Activated T-helper 9 cell treated with anti-CD3 and anti-CD28 coated beads, Interleukin-2, amount 50 U/mL, for 16 hours (primary cell): Measurements from ENCODE around the gene GALT.

ENCODE experiments used
- DNase-seq: peaks from one replicate; pipeline ENCODE4 v3.0.0-alpha.2; 2020; ENCODE audit warnings: low read depth

Gene GALT

DNA sequence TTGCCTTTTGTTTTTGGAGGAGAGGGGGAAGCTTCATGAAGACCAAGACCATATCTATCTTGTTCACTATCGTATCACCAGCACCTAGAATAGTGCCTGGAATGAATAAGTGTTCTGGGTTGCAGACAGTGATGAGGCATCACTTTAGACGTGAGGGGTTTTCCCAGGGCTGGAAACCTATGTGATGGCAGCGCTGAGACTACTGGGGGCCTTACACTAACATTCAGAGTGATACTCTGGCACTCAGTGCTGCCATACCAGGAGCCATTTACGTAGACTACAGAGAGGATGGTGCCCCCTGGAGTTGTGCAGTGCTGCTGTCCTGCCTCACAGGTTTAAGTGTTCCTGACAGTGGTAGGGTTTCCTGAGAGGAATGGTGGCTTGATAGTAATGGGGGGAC, 37.7 kb downstream of the GALT start:
- no peak for DNase-seq

DNA sequence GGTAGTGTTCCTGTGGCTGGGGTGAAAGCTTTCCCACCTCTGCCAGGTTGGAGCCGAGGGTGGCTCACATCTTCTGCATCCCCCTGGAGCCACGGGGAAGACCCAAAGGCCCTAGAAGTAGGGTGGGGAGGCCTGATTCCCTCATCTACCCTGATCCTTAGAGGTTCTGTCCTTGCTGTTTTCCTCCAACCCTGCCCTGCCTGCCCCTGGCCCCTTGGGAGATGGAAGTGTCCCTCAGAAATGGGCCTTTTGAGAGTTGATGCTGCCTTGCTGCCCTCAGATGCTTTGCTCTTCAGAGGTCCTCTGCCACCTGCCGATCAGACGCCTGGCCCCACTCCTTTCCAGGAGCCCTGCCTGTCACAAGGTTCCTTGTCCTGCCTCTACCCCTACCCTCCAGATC, 38.3 kb downstream of the GALT start:
- no peak for DNase-seq

DNA sequence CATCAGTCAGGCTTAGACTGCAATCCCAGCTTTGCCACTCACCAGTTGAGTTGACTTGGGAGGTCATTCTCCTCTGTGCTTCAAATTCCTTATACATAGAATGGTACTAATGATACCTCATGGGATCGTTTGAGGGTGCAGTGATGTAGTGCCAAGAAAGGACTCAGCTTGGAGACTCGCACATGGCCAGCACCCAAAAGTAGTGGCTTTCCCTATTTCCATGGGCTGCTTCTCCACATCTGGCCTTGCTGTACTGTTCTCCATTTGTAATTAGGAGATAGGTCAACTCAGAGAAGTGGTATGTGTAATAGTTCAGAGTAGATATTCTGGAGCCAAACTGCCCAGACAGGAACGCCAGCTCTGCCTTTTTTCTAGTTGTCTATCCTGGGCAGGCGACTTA, 39.1 kb downstream of the GALT start:
- no peak for DNase-seq

DNA sequence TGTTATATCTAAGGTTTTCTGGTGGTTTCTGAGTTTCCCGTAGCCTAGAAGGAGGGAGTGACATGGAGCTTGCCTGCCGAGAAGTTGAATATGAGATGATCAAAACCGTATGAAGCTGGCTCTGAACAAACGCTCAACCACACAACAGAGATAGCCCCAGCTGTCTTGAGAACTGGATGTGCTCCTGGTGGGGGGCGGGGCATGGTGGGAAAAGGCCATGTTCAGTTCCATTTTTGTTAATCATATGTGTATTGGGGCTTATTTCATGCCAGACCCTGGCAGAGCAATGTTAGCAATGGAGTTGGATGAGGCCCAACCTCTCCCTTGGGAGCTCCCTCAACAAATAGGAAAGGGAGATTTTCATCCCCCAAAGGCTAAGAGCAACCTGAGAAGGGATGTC, 39.8 kb downstream of the GALT start:
- DNase-seq, result no peak

DNA sequence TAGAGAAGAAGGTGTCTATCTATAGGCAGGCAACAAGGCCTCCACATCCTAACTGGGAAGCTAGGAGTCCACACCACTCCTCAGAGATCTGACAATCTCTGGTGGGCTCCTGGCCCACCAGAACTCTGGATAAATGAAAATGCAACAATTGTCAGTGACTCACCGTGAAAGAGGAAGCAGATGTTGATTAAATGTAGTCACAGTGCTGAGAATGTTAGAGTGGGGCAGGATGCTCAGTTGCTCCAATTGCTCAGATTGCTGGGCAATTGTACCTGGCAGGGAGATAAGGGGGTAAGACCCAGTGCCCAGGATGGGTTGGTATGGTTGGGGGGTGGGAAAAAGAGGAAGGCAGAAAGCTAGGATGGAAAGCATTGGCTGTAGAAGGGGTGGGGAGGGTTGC, 40.3 kb downstream of the GALT start:
- no peak for DNase-seq

DNA sequence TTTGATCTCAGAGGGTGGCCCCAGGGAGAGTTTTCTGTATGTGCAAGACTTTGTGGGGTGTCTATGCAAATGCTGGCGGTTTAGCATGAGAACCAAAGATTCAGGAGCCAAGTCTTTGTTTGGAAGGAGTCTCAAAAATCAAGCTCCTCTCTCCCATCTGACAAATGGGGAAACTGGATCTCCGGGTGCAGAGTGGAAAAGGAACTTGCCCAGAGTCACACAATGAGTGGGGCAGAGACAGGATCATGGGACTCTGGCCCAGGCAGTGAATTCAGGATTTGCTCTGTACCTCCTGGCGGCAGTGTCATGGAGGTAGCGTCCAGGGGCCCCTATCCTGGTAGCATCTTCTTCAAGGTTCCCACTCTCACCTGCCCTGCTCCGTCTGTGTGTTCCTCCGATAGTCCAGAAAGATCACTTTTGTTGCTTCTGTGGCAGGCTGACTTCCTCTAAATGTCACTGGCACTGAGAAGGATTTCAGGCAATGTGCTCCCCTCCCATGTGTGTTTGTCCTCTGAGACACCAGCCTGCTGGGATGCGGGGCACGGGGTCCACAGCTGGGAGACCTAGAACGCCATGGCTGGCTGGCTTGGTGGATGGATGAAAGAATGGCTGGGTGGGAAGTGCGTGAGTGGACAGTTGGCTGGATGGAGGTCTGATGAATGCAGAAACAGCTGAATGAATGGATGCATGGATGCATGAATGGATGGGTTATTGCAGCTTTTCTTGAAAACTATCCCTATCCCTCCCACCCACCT, 41.0 kb downstream of the GALT start:
- DNase-seq, result no peak

DNA sequence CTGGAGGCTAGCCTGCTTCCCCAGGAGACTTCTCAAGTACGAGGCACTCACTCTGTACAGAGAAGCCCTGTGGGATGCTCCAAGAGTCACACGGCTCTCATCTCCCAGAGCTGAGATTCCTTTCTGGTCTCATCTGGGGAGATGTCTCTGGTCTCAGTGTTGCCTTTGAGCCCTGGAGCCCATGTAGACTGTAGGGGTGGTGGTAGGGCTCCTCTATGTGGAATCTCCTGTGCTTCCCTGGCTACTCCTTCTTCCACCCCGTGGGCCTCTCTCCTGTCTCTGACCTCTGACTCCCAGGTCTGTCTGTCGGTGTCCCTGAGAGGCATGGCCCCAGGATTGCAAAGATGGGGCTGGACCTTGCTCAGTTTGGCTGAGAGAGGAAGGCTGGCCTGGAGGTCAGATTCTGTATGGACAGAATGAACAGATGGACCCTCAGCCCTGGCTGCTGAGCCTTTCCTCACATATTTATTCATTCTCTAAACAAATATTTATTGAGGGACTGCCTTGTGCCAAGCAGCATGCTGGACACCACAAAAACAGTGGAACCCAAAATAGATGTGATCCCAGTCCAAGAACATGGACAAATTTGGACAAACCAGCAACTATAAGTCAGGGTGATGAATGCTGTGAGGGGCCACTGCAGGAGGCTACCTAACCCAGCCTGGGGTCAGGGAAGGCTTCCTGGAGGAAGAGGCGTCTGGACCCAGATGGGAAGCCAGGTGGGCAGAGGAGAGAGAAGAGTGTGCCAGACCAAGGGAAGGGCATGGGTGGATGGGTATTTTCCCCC, 42.0 kb downstream of the GALT start:
- DNase-seq, result no peak

DNA sequence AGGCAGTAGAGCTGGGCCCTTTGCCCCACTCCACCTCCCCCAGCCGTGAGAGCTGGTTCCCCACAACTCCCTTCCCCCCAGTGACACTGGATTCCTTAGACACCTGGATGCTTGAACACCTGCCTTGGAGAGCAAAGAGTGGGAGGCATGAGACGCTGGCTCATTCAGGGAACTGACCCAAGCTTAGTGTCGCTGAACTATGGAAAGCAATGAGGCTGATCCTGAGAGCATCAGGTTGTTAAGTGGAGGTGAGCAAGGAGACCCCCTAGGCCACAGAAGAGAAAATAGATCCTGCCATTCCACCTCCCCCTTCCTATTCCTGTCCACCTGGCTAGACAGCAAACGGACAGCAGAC, 42.6 kb downstream of the GALT start:
- DNase-seq, result no peak

DNA sequence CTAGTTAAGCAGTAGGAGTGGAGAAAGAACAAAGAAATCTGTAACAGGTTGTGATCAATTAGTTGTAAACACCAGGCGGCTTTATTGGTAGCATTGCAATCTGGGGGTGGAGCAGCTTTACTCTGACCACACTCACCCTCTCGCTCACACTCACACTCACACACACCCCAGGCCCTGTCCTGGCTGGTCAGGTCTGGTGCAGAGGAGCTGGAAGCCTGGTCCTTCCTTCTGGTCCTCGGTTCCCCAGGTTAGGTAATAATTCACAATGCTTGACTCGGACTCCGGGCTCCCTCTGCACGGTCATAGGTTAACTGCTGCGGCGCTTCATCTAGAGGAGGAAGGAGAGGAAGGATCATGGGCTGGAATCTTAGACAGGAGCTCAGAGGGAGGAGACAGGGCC, 43.0 kb downstream of the GALT start:
- no peak for DNase-seq

DNA sequence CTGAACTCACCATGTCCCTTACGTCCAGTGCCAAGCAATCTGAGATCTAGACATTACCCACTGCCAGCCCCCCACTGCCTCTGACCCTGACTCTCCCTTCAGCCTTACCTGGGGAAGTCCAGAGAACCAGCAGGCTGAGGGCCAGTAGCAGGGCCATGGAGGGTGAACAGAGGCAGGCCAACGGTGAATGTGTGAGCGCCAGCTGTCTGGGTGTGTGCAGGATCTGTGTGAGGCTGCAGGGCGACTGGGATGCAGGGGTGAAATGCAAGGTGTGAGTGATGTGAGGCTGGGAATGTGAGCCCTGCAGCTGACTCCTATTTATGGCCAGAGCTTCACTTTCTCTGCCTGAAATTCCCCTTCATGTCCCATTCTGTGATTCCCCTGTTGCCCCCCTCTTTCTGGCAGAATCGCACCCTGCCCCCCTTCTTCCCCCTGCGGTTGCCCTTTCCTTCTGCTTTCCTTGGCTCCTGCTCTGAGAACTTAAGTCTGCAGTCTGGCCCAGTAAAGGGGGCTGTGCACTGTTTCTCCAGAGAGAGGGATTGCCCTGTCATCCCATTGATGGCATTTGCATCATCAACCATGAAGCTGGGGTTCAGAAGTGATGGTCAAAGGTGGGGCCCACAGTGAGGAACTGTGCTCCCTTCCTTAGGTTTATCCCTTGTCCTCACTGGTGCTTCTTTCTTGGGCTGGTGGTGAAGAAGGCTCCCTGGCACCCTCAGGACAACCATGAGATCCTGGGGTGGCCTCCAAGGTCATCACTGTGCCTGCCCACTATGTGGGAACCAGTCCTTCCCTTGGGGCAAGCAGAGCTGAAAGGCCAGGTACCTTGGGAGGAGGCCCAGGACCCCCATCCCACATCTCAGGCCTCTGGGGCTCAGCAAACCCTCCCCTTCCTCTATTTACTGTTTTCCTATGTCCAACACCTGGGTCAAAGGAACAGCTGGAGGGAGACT, 44.8 kb downstream of the GALT start, which contains the start of gene CCL19:
CCL19 (minus strand) TSS at position 294 of the 953 bp plus-strand sequence; CDS start at position 157, 137 bp downstream.
- DNase-seq, result no peak

DNA sequence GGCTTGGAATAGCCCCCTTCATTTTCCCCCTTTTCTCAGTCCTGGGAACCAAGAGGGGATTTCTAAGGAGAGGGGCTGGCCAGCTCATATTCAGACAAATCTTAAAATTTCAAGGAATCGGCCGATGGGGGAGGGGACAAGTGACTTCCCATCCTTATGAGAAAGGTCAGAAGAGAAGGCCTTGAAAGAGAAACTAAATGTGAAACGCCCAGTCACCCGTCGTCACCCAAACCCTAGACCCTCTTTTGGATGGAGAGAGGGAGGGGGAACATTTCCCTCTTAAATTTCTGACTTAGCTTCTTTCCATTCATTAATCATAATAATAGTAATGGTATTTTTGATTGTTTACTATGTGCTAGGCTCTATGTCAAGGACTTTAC, 45.5 kb downstream of the GALT start:
- DNase-seq, result no peak

DNA sequence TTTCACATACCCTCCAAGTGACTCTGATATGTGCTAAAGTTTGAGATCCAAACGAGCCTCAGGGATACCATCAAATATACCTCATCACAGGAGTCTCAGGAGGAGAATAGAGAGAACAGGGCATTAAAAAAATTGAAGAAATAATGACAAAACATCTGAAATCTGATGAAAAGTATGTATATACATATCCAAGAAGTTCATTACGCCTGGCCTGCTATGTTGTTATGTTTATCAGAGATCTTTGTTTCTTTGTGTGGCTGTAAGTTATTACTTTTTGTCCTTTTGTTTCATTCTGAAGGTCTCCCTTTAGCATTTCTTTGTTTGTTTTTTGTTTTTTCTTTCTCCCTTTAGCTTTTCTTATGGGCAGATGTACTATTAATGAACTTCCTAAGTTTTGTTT, 47.1 kb downstream of the GALT start:
- DNase-seq, result no peak

DNA sequence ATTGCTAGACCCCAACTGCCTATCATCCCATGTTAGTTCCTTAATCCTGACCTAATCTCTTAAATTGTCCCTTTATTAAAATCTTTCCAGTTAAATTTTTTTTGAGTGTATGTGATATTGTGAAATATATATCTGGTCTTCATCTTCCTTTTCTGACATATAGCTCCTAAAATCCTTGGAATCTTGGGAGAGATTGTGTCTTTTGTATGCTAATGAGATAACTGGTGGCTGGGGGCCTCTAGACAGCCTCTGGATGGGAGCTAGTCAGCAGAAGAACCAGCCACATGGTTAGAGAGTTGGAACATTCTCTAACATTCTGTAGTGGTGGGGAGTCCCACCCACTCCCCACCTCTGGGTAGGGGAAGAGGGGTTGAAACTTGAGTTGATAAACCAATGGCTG, 48.3 kb downstream of the GALT start:
- no peak for DNase-seq
